ENCODE results near the gene ZMYND19.

ZMYND19 gene

DNA sequence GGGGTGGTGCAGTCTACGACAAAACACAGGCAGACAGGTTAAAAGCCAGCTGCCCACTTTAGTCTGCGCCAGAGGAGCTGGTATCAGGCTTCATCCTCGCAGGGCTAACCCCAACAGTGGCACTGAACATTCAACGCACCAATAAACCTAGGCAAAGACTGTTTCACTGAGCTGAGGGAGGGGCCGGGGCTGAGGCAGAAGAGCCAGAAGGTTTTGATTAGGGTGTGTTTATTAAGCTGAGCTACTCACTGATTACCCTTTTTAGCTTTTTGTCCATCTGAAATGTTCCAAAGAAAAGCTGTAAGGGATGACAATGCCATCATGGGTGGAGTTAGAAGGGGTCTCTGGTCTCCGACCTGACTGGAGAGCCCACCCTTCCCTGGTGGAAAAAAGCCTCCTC, 1.4 kb downstream of the ZMYND19 start:
- DNase-seq (ENCODE audit: low spot score) = no peak

DNA sequence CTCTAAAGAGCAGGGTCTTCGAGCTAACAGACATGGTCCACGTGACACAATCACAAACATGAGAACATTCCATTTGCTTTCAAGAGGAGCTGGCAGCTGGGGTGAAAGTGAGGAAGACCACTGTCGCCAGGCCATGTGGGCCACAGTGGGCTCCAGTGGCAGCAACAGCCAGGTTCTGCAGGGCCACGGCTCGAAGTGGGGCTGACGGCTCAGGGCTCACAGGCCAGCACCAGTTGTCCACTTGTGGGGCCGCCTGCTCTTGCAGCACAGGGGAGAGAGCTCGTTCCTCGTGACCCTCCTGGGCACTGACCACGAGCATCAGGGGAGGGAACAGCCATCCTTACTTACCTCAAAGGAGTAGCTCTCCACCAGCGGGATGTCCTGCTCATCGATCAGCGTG, 2.0 kb downstream of the ZMYND19 start:
- no peak for DNase-seq (ENCODE audit: low spot score)

DNA sequence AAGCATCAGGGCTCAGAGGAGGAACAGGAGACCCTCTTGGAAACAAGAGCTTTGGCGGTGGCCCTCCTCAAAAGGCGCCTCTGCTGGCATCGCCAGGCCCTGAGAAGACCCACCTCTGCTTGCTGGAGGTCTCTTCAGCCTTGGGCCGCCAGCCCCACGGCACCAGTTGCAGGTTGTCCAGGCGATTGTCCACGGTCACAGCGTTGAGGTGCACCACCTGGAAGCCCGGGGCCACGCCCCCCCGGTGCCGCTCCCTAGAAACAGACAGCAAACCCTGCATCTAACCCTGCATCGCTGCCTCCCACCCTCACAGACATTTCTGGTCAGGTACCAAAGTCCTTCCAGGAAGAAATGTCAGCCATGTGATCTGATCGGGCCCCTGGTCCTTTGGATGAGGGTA, 3.5 kb downstream of the ZMYND19 start:
- DNase-seq (ENCODE audit: low spot score) = no peak

DNA sequence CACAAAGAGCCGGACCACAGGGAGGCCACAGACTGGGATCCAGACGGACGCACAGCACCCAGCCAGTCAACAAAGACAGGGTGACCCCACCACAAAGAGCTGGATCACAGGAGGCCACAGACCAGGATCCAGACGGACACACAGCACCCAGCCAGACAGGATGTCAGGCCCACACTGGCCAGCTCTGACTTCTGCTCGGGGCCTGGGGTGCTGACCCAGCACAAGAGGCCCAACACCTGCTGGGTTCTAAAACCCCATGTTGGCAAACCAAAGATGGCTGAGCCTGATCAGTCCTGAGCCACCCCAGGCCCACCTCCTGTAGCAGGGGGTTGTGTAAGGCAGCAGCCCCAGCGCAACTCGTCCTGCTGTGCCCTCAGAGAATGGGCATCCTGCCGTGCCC, 6.4 kb downstream of the ZMYND19 start:
- DNase-seq (ENCODE audit: low spot score) = no peak

DNA sequence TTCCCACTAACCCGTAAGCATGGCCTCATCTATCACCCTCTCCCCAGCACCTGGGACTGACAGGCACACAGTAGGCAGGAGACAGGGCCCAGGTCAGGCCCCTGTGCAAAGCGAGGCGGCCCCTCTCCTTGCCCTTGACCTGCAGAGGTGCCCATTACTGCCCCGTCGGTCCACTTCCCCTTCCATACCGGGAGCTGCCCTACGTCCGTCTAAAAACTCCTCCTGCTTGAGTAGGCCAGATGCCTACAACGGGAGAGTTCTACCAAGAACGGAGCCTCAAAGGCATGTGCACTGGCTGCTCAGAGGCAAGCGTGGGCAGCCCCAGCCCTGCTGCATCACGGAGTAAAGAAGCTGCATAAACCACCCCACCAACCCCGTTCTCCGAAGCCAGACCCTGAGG, 7.0 kb downstream of the ZMYND19 start:
- DNase-seq (ENCODE audit: low spot score) = no peak

DNA sequence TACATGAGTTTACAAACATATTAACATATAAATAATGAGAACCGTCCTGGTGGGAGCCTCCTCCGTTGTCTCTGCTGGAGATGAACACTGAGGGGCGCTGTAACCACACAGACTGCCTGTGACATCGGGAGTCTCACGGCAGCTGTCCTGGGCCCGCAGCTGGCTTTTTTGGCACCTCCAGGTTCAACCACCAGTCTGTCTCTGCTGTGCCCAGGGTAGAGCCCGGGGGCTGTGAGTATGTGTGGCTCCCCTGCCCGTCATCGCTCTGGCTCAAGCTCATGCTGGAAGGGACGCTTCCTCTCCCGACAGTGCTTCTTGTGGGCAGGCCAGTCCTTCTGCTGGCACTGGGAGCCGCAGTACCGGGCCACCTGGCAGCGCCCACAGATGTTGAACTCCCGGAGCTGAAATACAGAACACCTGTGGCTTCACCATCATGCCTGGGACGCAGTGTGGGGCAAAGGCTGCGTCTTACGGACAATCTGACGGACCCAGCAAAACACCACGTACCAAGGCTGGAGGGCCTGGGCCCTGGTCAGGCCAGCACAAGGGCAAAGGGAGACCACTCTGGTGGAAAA, 7.9 kb downstream of the ZMYND19 start:
- peak; percentile 43 for DNase-seq (ENCODE audit: low spot score)

DNA sequence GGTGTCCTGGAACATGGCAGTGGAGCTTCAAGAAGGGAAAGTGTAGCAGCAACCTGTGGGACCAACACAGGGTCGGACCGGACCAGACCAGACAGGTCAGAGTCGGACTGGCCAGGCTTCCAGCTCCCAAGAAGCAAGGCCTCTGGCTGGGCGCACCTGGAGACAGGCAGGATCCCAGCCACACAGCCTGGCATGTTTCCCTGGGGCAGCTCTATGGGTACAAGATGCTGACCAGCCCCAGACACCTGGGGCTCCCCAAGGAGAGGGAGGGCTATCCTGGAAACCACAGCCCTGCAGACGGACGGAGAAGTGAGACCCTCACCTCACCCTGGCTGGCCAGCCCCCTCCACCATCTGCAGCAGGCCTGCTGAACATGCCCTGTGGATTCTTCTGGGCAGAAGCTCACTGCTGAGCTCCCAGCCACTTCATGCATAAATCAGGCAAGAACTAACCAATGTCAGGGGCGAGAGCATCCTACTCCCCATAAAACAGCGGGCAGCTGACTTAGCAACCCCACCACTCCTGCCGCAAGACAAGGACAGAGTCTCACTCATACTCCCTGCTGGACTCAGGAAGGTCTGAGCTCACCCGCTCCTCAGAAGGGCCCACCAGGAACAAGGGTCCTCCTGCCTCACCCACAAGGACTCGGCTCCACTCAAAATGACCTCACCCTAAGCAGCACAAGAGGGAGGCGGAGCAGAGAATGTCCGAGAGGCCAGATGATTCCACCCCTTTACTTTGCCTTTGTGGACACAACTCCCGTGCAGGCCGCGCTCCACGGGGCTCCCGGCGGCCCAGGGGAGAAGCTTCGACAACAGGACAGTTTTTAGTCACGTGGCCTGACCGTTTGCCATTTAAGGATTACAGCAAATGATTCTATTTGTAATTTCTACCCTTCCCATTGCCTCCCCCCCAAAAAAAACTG, 8.7 kb downstream of the ZMYND19 start:
- no peak for DNase-seq (ENCODE audit: low spot score)

DNA sequence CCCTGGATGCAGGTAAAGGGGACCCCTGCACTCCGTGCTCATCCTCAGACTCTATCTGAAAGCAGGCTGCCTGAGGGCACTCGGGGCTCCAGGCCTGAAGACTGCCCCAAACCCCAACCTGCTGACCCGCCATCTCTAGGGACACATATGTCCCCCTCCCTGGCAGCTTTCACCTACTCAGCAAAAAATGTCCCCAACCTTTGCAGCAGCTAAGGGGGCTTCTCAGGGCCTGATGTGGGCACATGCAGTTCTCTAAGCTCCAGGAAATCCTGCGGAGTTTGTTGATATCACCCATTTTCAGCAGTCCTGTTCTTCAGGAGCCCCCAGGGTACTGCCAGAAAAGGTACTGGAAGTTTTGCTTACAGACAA, 9.4 kb downstream of the ZMYND19 start:
- no peak for DNase-seq (ENCODE audit: low spot score)

DNA sequence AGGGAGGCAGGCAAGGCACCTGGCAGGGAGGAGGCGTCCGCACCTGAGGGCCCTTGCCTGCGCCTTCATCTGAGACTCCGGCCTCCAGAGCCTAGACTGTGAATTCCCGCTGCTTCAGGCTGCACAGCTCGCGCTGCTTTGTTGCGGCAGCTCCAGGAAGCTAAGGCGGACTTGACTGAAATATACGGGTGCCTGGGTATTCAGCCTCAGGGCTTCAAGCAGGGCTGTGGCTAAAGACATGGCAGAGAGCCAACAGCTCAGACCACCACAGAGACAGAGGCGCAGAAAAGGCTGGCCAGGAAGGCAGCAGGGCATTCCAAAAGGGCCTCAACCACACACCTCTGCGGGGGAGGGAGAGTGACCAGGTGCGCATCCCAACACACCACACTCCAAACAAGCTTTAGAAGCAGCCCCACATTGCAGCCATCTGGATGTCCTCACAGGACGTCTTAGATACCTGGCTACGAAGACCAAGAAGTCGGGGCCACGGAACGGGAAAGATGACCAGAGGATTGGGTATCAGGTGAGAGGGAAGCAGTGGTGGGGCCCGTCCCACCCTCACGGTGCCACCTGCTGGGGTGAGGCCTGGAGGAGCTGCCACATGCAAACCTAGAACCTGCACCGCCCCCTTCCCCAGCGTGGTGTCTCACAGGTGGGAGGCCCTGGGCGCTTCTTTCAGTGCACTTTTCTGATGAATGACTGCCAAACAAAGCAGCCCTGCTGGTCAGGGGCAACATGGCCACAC, 9.9 kb downstream of the ZMYND19 start:
- DNase-seq (ENCODE audit: low spot score) = no peak

DNA sequence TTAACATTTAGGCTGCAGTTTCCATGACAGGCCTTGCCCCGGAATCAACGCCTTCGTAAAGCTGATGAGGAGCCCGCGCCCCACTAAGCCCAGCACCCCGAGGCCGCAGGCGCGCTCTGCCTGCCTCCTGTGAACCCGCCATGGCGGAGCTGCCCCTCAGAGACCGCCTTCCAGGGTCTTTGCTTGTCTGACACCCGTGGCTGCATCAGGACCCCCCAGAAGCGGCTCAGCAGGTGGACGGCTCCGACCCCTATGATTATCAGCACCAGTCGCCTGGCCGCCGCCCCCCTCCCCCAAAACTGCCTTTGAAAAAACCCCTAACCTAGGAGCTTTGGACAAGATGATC, 11.1 kb downstream of the ZMYND19 start:
- no peak for DNase-seq (ENCODE audit: low spot score)

DNA sequence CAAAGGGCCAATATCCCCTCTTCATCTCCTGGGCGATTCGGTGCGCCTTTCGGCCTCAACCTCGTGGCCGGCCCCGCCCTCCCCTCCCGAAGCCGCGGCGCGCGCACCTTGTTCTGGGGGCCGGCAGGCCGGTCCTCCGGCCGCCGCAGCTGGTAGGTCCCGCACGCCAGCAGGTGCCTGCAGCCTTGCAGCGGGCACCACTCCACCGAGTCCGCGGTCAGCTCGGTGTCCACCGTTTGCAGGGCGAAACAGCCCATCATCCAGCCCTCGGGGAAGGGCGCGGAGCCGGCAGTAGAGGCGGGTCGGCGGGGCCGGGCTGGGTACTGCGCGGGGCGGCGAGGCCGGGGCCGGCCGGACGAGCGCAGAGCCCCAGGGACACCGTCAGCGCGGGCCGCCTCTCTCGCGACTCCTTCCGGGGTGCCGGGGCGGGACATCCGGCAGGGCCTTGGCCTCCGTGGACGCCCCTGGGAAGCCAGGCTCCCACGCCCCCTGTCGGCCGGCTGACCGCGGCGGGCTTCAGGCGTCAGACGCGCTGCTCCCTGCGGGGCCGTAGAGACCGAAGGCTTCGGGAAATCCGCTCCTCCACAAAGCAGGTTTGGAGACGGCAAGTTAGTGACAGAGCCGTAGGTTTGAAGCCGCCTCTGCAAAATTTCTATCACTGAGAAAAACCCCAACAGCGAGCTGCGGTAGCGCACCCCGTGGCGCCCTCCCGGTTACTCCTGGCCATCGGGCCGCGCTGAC, 11.6 kb downstream of the ZMYND19 start, which contains the start of gene DPH7:
TSS of gene DPH7 (minus strand) at position 408 of the 741 bp plus-strand sequence. CDS start at position 260, 148 bp downstream.
- DNase-seq (ENCODE audit: low spot score) = peak; percentile 98

DNA sequence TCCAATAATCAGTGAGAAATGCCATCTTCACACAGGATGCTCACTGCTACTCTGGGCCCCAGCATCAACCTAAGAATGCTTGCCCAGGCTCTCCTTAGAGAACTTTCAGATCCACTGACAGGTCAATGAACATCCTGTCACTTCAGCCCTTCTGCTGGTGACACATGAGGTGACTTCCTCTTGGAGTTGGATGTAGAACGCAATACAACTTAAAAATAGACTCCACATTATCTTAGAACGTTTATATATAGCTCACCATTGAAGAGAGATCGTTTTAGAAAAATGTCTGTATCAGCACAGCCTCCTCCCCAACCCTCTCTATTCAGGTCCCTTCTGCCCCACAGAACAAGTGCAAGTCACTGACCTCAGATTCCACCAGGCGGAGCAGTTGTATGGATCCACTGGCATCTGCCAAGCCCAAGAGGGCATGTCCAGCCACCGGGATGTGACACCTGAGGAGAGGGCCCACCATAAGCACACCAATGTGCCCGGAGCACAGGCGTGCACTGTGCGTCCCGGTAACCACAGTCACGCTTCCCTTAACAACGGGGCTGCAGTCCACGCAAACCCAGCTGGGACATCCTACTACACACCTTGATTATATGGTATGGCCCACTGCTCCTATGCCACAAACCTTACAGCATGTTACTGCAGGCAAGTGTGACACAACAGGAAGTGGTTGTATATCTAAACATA, 14.4 kb downstream of the ZMYND19 start:
- no peak for DNase-seq (ENCODE audit: low spot score)

DNA sequence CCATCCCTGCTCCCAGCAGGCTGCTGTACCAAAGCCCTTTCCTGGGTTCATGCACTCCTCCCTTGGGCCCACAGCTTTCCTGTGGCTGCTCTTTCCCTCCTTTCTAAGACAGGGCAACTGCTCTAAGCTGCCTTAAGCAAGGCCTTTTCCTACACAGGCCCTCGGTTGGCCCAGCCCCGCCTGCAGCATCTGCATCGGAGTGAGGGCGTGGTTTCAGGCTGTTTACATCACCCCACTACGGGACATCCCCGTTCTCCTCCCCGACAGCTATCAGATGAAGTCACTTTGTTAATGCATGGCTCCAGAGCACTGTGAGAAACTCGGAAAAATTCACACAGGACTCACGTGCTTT, 15.0 kb downstream of the ZMYND19 start:
- no peak for DNase-seq (ENCODE audit: low spot score)

DNA sequence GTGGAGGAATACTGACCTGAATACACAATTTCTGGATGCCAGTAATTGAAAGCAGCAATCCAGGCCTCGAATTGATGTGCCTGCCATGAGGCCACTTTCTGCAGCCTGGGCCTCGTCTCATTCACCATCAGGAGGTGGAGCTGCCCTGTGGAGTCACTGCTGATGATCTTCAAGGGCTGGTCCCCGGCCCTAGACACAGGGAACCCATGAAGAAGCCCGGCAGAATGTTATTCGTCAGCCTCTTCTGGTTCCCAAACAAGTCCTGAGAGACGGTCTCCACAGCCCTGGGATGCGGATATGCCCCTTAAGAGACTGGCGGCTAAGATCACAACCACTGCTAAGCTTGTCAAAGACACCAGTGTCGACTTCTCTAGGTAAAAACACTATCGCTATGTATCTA, 16.1 kb downstream of the ZMYND19 start:
- no peak for DNase-seq (ENCODE audit: low spot score)

DNA sequence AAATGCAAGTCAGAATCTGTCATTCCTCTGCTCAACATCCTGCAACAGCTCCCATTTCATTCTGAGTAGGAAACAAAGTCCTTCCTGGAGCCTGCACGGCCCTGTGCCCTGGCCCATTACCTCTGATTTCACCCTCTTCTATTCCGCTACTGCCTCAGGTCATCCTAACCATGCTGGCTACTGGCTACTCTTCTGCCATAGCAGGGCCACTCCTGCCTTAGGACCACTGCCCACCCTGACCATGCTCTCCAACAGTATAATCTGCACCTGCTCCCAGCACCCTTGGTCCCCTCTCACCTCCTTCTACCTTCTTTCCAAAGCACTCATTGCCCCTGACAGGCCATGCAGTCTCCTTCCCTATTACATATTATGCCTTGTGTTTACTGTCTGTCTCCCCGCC, 19.7 kb downstream of the ZMYND19 start:
- DNase-seq (ENCODE audit: low spot score) = no peak

DNA sequence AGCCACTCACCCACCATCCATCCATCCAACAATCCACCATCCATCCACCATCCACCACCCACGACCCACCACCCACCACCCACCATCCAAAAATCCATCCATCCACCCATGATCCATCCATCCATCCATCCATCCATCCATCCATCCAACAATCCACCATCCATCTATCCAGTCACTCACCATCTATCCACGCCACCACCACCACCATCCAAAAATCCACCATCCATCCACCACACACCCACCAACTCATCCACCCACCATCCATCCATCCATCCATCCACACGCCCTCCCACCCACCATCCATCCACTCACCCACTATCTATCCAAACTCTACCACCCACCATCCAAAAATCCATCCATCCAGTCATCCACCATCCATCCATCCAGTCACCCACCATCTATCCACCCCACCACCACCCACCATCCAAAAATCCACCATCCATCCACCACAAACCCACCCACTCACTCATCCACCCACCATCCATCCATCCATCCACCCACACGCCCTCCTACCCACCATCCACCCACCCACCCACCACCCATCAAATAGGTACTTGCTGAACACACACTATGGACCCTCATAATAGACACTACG, 20.6 kb downstream of the ZMYND19 start:
- no peak for DNase-seq (ENCODE audit: low spot score)

DNA sequence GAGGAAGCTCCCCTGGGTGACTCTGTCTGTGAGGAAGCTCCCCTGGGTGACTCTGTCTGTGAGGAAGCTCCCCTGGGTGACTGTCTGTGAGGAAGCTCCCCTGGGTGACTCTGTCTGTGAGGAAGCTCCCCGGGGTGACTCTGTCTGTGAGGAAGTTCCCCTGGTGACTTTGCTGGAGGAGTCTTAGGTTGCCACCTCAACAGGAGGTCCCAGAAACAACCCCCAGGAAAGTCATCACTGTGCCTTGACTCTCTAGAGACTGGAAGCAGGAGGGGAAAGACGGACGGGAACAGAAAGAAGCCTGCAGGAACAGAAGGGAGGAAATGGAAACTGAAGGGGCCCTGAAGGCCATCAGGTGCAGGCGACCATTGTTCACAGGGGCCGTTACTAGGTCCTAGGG, 21.9 kb downstream of the ZMYND19 start:
- peak; percentile 49 for DNase-seq (ENCODE audit: low spot score)

DNA sequence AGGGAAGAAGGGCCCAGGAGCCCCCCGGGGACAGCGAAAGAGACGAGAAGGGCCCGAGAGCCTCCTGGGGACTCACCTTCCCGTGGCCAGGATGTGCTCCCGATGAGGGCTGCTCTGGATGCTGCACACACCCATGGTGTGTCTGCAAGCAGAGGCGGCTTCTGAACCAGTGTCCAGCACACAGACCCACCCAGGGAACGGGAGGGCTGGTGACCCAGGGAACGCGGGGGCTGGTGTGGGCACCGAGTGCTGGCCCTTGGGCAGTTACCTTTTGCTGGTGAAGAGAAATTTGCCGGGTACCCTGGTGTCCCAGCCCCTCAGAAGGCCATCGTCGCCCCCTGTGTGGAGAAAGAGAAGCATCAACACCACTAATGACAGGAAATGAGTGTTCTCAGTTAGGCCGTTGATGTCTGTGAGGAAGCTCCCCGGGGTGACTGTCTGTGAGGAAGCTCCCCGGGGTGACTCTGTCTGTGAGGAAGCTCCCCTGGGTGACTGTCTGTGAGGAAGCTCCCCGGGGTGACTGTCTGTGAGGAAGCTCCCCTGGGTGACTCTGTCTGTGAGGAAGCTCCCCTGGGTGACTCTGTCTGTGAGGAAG, 25.4 kb downstream of the ZMYND19 start:
- DNase-seq (ENCODE audit: low spot score) = peak; percentile 58

DNA sequence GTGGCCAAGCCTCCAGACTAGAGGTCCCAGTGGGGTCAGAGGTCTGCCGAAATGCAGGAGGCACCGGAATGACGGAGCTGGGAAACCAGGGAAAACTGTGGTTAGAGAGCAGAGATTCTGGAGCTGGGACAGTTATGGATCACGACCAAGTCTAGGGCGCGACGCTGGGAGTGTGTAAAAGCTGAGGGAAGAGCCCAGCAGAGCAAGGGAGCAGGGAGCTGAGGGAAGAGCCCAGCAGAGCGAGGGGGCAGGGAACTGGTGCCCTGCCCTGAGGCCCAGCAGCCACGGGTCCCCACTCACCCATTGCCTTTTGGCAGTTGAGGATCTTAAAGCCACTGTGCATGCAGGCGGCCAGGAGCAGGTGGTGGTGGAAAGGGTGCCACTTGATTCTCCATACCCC, 26.2 kb downstream of the ZMYND19 start:
- DNase-seq (ENCODE audit: low spot score) = no peak

DNA sequence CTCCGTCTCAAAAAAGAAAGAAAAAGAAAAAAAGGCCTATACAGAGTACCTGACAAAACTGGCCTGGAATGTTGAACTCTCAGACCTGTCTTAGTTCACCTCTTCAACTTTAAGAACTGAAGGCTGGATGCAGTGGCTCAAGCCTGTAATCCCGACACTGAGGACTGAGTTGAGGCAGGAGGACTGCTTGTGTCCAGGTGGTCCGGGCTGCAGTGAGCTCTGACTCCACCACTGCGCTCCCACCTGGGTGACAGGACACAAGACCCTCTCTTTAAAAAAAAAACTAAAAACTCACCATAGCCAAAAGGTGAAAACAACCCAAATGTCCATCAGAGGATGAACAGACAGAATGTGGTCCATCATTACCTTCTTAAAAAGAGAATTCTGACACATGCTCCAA, 32.2 kb downstream of the ZMYND19 start:
- no peak for DNase-seq (ENCODE audit: low spot score)

Measured in RKO (cell line).